ENCODE results near the gene RASSF4.

The RASSF4 gene

GRCh38 chr10:44928462-44928861 lies 31.1 kb upstream of the RASSF4 start:
- no peak for DNase-seq (ENCODE audit: low spot score)

- DNase-seq (ENCODE audit: low spot score) = no peak
Observed at GRCh38 chr10:44929356-44930255, 30.0 kb upstream of the RASSF4 start.

GRCh38 chr10:44930904-44931620 lies 28.5 kb upstream of the RASSF4 start:
- DNase-seq (ENCODE audit: low spot score) = no peak

GRCh38 chr10:44931621-44932516 lies 27.7 kb upstream of the RASSF4 start:
- DNase-seq (ENCODE audit: low spot score) = no peak

- peak; percentile 87 for DNase-seq (ENCODE audit: low spot score)
Observed at GRCh38 chr10:44932517-44933450, 26.8 kb upstream of the RASSF4 start.

GRCh38 chr10:44933451-44934321 lies 25.9 kb upstream of the RASSF4 start:
- no peak for DNase-seq (ENCODE audit: low spot score)

GRCh38 chr10:44934416-44935200 lies 25.0 kb upstream of the RASSF4 start:
- no peak for DNase-seq (ENCODE audit: low spot score)

GRCh38 chr10:44935201-44935965 lies 24.2 kb upstream of the RASSF4 start:
- no peak for DNase-seq (ENCODE audit: low spot score)

- no peak for DNase-seq (ENCODE audit: low spot score)
Observed at GRCh38 chr10:44935966-44936295, 23.7 kb upstream of the RASSF4 start.

GRCh38 chr10:44936314-44936975 lies 23.2 kb upstream of the RASSF4 start:
- DNase-seq (ENCODE audit: low spot score) = no peak

- no peak for DNase-seq (ENCODE audit: low spot score)
Observed at GRCh38 chr10:44937196-44938005, 22.2 kb upstream of the RASSF4 start.

- no peak for DNase-seq (ENCODE audit: low spot score)
Observed at GRCh38 chr10:44938956-44939355, 20.6 kb upstream of the RASSF4 start.

- DNase-seq (ENCODE audit: low spot score) = no peak
Observed at GRCh38 chr10:44939691-44940401, 19.8 kb upstream of the RASSF4 start.

- no peak for DNase-seq (ENCODE audit: low spot score)
Observed at GRCh38 chr10:44944354-44944753, 15.2 kb upstream of the RASSF4 start.

- no peak for DNase-seq (ENCODE audit: low spot score)
Observed at GRCh38 chr10:44946205-44946604, 13.4 kb upstream of the RASSF4 start.

GRCh38 chr10:44947371-44948152 lies 12.0 kb upstream of the RASSF4 start:
- peak; percentile 21 for DNase-seq (ENCODE audit: low spot score)
